Right cardiac atrium (tissue), 5 donors: ENCODE data around the gene TENT4B. TPM values are rescaled to one million over a fixed set of nuclear protein-coding genes. Genes with fewer than 3 reads are reported as not detected.

ENCODE experiments used
- ATAC-seq, 2 donors: fragments of 200-7000 bp; cut with Tn5 transposase; one replicate each; pipeline versions ENCODE4 v1.8.0 to v1.9.1; 2020; ENCODE audit warnings: moderate library complexity in 2 of 2, mild to moderate bottlenecking in 1 of 2
- DNase-seq, 3 donors: peaks; one replicate each; pipeline ENCODE4 v3.0.0-alpha.2; 2020
- H3K27ac ChIP-seq: one replicate; pipeline ENCODE4 v1.5.1; 2013; ENCODE audit warnings: mild to moderate bottlenecking, low read length, control low read depth, moderate library complexity
- H3K27me3 ChIP-seq: one replicate; pipeline ENCODE4 v1.6.1; 2013; ENCODE audit not compliant: control insufficient read depth, insufficient read depth
- H3K4me1 ChIP-seq: one replicate; pipeline ENCODE4 v1.6.1; 2013; ENCODE audit warnings: low read length; ENCODE audit not compliant: control insufficient read depth, insufficient read depth
- H3K4me3 ChIP-seq: one replicate; pipeline ENCODE4 v1.5.1; 2013; ENCODE audit warnings: low read length, control low read depth
- H3K9me3 ChIP-seq: one replicate; pipeline ENCODE4 v1.6.1; 2013; ENCODE audit warnings: low read length; ENCODE audit not compliant: control insufficient read depth
- WGBS: extraction: QIAGEN DNeasy Blood & Tissue Kit; methylation state at CpG from one replicate; pipeline ENCODE4 v1.1.7; 2013; 5-methylcytosine and 5-hydroxymethylcytosine counted together
- intact Hi-C, 4 donors: fragments of 100-400 bp; cut with DNase I; formaldehyde crosslinking; loops; one replicate each; pipeline versions ENCODE4 v1.11.0 to v1.14.0; 2022 to 2023
- polyA plus RNA-seq: library from polyadenylated mRNA; stranded (reverse); fragments of 200-250 nt; gene quantifications from one replicate; pipeline ENCODE4 v1.2.3, GENCODE V29; 2013
- total RNA-seq, 4 donors: library from RNA; stranded (reverse); fragmentation: NEBNext Ultra II Directional; extraction: Animal tissue kit (Norgen Biotek cat#: 25700); gene quantifications; one replicate each; pipeline ENCODE4 v1.2.1, GENCODE V29; 2021
- donor health status: healthy with polysubstance abuse.
- donor health status: DM: no; HTN: yes; CAD: no.
- donor health status: DM: no; HTN: no; CAD: no.
- donor health status: DM: no; HTN: yes; CAD: no; lungs with severe emphysema.
- donor health status: DM: yes; HTN: yes; CAD: no.

TENT4B gene
- total and polyA plus RNA-seq, 5 donors: 3.0 to 8.4 (median 6.7) TPM

DNA sequence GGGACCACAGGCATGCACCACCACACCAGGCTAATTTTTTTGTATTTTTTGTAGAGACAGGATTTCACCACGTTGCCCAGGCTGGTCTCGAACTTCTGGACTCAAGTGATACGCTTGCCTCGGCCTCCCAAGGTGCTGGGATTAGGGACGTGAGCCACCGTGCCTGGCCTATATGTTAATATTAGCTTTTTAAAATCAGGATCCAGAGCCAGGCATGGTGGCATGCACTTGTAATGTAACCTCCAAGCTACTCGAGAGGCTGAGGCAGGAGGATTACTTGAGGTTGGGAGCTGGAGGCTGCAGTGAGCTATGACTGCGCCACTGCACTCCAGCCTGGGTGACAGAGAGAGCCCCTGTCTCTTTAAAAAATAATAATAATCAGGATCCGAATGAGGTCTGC is 104.8 kb downstream of the TENT4B start:
- H3K4me3 ChIP-seq: no peak overlapping the region
- no peaks in the 10 kb centered on the region for H3K4me1 ChIP-seq
- DNase-seq: no peak
- H3K9me3 ChIP-seq: no peaks in the 10 kb centered on the region
- intact Hi-C loops: no loop called here
- 90% methylated on average over 9 of the region's 9 CpGs for WGBS
- H3K27ac ChIP-seq: no peak overlapping the region
- H3K27me3 ChIP-seq: no peaks in the 10 kb centered on the region
- ATAC-seq: no peak

DNA sequence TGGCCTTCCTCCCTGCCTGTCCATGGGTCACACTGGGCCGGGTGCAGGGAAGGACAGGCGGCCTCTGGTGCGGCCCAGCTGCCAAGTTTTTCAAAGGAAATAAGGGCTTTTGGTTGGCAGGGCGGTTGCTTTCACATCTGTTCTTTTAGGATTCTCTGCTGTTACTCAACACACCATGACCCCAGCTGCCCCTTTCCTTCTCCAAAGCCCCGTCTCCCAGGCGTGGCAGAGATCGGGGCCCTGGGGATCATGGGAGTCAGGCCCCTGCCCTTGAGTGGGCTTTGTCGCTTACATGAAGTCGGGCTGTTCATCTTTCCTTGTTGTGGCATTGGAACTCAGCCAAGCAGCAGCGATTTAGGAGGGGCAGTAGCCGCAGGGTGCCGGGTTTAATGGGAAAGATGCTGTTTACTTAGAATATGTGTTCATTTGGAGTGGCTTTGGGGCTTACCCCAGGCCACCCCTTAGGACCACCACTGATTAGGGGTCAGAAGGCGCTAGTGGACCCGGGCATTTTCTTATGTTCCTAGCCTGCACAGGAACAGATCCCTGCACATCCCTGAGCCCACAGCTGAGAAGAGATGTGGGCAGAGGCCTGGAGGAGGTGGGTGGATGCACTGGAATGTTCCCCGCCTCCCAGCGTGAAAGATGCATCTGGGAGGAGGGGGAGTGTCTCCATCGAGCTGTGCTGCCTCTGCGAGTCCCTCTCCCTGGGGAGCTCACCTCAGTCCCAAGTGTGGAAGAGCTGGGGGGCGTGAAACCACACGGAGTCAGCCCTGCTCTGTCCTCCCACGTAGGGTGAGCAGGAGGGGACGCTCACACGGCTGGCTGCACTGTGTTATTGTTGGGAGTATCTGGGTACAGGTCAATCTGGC is 106.5 kb downstream of the TENT4B start:
- intact Hi-C loops: no loop called here
- Histone ChIP-seq H3K27ac (no peak overlapping the region), H3K4me3 (no peak overlapping the region), H3K4me1 (no peaks in the 10 kb centered on the region), H3K27me3 (no peaks in the 10 kb centered on the region), H3K9me3 (no peaks in the 10 kb centered on the region)
- DNase-seq (peak; percentile 74 to 88 (median 86)), ATAC-seq (peak; percentile 84 to 87)
- WGBS: 32% methylated on average over 23 of the region's 23 CpGs

DNA sequence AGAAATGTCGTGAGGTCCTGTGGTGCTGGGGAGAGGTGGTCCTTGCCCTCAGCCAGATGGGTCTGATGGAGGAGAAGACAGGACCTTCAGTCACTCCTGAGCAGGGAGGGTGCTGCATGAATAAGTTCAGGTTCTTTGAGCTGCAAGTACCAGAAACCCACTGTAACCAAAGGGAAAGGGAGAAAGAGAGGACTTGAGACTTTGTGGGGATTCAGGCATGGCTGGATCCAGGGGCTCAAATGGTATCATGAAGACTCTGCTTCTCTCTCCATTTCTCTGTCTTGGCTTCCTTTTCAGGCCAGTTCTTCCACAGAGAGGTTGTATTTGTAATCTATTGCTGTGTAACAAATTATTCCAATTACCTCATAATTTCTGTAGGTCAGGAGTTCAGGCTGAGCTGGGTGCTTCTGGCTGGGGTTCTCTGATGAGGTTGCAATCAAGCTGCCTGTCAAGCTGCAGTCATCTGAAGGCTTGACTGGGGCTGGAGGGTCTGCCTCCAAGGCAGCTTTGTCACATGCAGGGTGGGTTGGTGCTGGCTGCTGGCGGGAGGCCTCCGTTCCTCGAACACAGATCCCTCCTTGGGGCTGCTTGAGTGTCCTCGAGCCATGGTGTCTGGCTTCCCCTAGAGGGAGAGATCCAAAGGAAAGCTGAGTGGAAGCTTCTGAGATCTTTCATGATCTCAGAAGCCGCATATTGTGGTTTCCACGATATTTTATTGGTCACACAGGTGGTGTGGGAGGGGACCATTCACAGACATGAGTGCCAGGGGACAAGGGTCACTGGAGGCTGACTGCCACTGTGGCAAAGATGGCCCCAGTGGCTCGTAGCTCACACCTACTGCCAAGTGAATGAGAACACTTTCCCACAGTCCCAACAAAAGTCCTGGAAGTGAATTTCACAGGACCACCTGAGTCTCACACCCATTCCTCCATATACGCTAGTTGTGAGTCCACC is 107.4 kb downstream of the TENT4B start:
- Histone ChIP-seq H3K4me1 (no peaks in the 10 kb centered on the region), H3K9me3 (no peaks in the 10 kb centered on the region), H3K27ac (no peak overlapping the region), H3K4me3 (no peak overlapping the region), H3K27me3 (no peaks in the 10 kb centered on the region)
- no peak for ATAC-seq
- intact Hi-C loops: no loop called here
- no peak for DNase-seq
- 91% methylated on average over 9 of the region's 9 CpGs for WGBS

GRCh38 chr16:50261160-50261706 is 108.1 kb downstream of the TENT4B start:
- Histone ChIP-seq H3K27ac (no peak overlapping the region), H3K27me3 (no peaks in the 10 kb centered on the region), H3K9me3 (no peaks in the 10 kb centered on the region), H3K4me3 (no peak overlapping the region), H3K4me1 (no peaks in the 10 kb centered on the region)
- ATAC-seq (no peak), DNase-seq (peak in 1 of 3 donors; percentile 53)
- intact Hi-C loops: no loop called here
- 76% methylated on average over 9 of the region's 9 CpGs for whole genome bisulfite sequencing

DNA sequence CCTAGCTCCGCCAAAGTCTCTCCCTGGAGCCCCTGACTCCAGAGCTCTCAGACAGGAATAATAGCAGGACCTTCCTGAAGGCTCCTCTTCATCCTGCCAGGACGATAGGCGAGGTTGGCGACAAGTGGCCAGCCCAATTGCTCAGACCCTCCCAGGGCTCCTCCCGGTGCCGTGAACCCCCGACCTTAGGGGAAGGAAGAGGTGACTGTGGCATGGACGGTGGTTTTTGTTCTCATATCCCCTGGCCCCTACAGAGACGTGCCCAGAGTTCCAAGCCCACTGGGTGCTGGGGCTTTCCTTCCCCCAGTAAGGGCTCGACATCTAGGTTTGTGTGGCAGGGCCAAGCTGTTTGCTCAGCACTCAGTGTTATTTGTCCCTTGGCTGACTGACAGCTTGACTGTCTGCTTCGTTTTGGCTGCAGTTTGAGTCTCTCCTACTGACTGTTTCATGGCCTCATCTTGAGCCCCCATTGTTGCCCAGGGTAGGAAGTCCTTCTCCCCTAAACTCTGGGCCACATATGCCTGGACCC is 108.7 kb downstream of the TENT4B start:
- WGBS: 45% methylated on average over 11 of the region's 11 CpGs
- intact Hi-C loops: no loop called here
- Histone ChIP-seq H3K4me1 (no peaks in the 10 kb centered on the region), H3K27ac (no peak overlapping the region), H3K9me3 (no peaks in the 10 kb centered on the region), H3K27me3 (no peaks in the 10 kb centered on the region), H3K4me3 (no peak overlapping the region)
- DNase-seq: peak in 1 of 3 donors; percentile 57
- ATAC-seq: peak; percentile 3 to 5

DNA sequence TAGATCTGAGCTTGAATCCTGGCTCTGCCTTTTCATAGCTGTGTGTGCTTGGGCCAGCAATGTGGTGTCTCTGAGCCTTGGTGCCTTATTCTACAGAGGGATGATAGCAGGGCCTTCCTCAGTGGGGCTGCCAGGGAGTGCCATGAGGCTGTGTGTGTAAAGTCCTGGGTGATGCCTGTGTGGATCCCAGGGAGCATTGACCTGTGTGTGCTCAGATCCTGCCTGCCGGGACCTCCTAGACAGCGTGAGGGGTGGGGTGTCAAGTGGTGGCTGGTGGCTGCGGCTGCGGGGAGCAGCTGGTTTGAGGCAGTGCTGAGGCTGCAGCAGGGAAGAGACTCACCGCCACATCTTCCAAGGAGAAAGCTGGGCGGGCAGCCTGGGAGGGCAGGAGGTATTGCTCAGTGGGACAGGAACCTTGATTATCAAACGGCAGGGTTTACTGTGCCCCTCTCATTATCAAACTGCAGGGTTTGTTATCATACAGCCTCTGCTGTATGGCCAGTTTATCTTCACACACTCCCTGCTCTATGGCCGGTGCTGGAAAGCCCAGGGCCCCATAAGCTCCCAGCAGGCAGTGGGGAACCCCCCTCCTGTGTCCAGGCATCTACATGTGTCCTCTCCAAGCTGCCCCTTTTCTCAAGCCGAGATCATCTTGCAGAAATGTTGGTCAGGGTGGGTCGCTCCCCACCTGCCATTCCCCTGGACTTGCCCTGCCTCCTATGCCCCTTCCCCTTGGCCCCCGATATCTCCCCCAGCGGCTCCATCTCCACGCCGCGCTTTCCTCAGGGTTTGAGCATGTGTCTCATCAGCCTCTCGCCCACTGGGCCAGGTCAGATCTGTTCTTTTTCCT is 110.2 kb downstream of the TENT4B start:
- ATAC-seq (no peak), DNase-seq (peak in 2 of 3 donors; percentile 40 to 46)
- WGBS: 49% methylated on average over 16 of the region's 16 CpGs
- Histone ChIP-seq H3K4me1 (no peaks in the 10 kb centered on the region), H3K27ac (no peak overlapping the region), H3K9me3 (no peaks in the 10 kb centered on the region), H3K4me3 (no peak overlapping the region), H3K27me3 (no peaks in the 10 kb centered on the region)
- intact Hi-C loops: no loop called here

GRCh38 chr16:50263940-50264929 is 111.1 kb downstream of the TENT4B start:
- H3K9me3 ChIP-seq: no peaks in the 10 kb centered on the region
- ATAC-seq (no peak), DNase-seq (peak in 1 of 3 donors; percentile 2)
- no peak overlapping the region for H3K27ac ChIP-seq
- no peaks in the 10 kb centered on the region for H3K27me3 ChIP-seq
- intact Hi-C loops: no loop called here
- no peaks in the 10 kb centered on the region for H3K4me1 ChIP-seq
- 80% methylated on average over 8 of the region's 8 CpGs for WGBS
- H3K4me3 ChIP-seq: no peak overlapping the region

- no peak for ATAC-seq
- H3K27ac ChIP-seq: no peak overlapping the region
- WGBS: 63% methylated on average over 2 of the region's 2 CpGs
Measured at GRCh38 chr16:50265260-50265659, 112.2 kb downstream of the TENT4B start.

GRCh38 chr16:50265716-50266336 is 112.7 kb downstream of the TENT4B start:
- no peak overlapping the region for H3K4me3 ChIP-seq
- H3K4me1 ChIP-seq: no peaks in the 10 kb centered on the region
- no peaks in the 10 kb centered on the region for H3K27me3 ChIP-seq
- no peaks in the 10 kb centered on the region for H3K9me3 ChIP-seq
- intact Hi-C loops: no loop called here
- ATAC-seq: no peak
- peak overlapping the region; percentile 39 for H3K27ac ChIP-seq
- peak in 2 of 3 donors; percentile 33 to 53 for DNase-seq
- WGBS: 82% methylated on average over 10 of the region's 10 CpGs

More at GRCh38 chr16:50265260-50265659, 112.2 kb downstream of the TENT4B start:
- Histone ChIP-seq H3K4me3 (no peak overlapping the region), H3K27me3 (no peaks in the 10 kb centered on the region), H3K9me3 (no peaks in the 10 kb centered on the region), H3K4me1 (no peaks in the 10 kb centered on the region)
- intact Hi-C loops: no loop called here
- DNase-seq: peak in 2 of 3 donors; percentile 50 to 58
